GM23338 (cell line): ENCODE data around the gene TAOK1. TPM values are rescaled to one million over a fixed set of nuclear protein-coding genes. Genes with fewer than 3 reads are reported as not detected.

Source experiments
- ATAC-seq: fragments of 200-7000 bp; cut with Tn5 transposase; 3 replicates; pipeline ENCODE4 v1.9.1; 2020
- DNase-seq: peaks from one replicate; pipeline ENCODE4 v3.0.0-alpha.2; 2015; ENCODE audit warnings: low spot score
- H2AFZ ChIP-seq: fragments of 200-600 bp; sonication (generic); 2 replicates; pipeline ENCODE4 v1.8.0; 2016; ENCODE audit warnings: antibody characterized with exemption, mild to moderate bottlenecking, moderate library complexity
- H3F3A ChIP-seq: fragments of 200-600 bp; sonication (generic); replicated peaks from 2 replicates; pipeline ENCODE4 v1.8.0; 2017; ENCODE audit warnings: antibody characterized with exemption, mixed run types, low read depth
- H3K27ac ChIP-seq: fragments of 200-600 bp; sonication (generic); 2 replicates; pipeline ENCODE4 v1.6.1; 2016; ENCODE audit warnings: low read depth
- H3K27me3 ChIP-seq: fragments of 200-600 bp; sonication (generic); 2 replicates; pipeline ENCODE4 v1.8.0; 2016; ENCODE audit warnings: mild to moderate bottlenecking, mixed run types, moderate library complexity; ENCODE audit not compliant: insufficient read depth
- H3K36me3 ChIP-seq: fragments of 200-600 bp; sonication (generic); 2 replicates; pipeline ENCODE4 v1.8.0; 2016; ENCODE audit warnings: mild to moderate bottlenecking; ENCODE audit not compliant: insufficient read depth
- H3K4me1 ChIP-seq: fragments of 200-600 bp; sonication (generic); 2 replicates; pipeline ENCODE4 v1.8.0; 2016; ENCODE audit warnings: mild to moderate bottlenecking, moderate library complexity; ENCODE audit not compliant: insufficient read depth
- H3K4me2 ChIP-seq: fragments of 200-600 bp; sonication (generic); 2 replicates; pipeline ENCODE4 v1.7.1; 2017; ENCODE audit warnings: mixed run types
- H3K4me3 ChIP-seq: fragments of 200-600 bp; sonication (generic); 2 replicates; pipeline ENCODE4 v1.6.1; 2016; ENCODE audit warnings: mixed run types
- H3K79me2 ChIP-seq: fragments of 200-600 bp; sonication (generic); replicated peaks from 2 replicates; pipeline ENCODE4 v1.8.0; 2017; ENCODE audit warnings: mild to moderate bottlenecking; ENCODE audit not compliant: insufficient read depth
- H3K9me2 ChIP-seq: fragments of 200-600 bp; sonication (generic); 2 replicates; pipeline ENCODE4 v1.8.0; 2017; ENCODE audit not compliant: insufficient read depth
- H4K20me1 ChIP-seq: fragments of 200-600 bp; sonication (generic); replicated peaks from 2 replicates; pipeline ENCODE4 v1.8.0; 2017; ENCODE audit warnings: mild to moderate bottlenecking; ENCODE audit not compliant: insufficient read depth
- H3K27ac Mint-ChIP-seq: 2 replicates; pipeline ENCODE4 v1.8.0; 2020; ENCODE audit warnings: inconsistent platforms, mild to moderate bottlenecking, moderate library complexity, mixed read lengths
- H3K27me3 Mint-ChIP-seq: 3 replicates; pipeline ENCODE4 v1.8.0; 2022; ENCODE audit warnings: low read depth, mild to moderate bottlenecking, moderate library complexity, mixed read lengths, inconsistent platforms; ENCODE audit not compliant: insufficient read depth, poor library complexity
- H3K36me3 Mint-ChIP-seq: 3 replicates; pipeline ENCODE4 v1.8.0; 2021; ENCODE audit warnings: low read depth, mild to moderate bottlenecking, inconsistent platforms, moderate library complexity, mixed read lengths
- H3K4me1 Mint-ChIP-seq: 3 replicates; pipeline ENCODE4 v1.8.0; 2020; ENCODE audit warnings: mild to moderate bottlenecking, inconsistent platforms, mixed read lengths
- H3K4me3 Mint-ChIP-seq: 3 replicates; pipeline ENCODE4 v1.8.0; 2021; ENCODE audit warnings: moderate library complexity, mild to moderate bottlenecking, inconsistent platforms, mixed read lengths
- H3K9me3 Mint-ChIP-seq: 3 replicates; pipeline ENCODE4 v1.8.0; 2020; ENCODE audit warnings: moderate library complexity, mild to moderate bottlenecking, inconsistent platforms, mixed read lengths
- CREB1 ChIP-seq: fragments of 250-450 bp; sonication (Bioruptor Pico); IDR thresholded peaks from 2 replicates; pipeline ENCODE4 v1.5.0; 2020; ENCODE audit warnings: low read depth, mild to moderate bottlenecking, moderate library complexity
- EZH2phosphoT487 ChIP-seq: fragments of 200-600 bp; sonication (generic); IDR thresholded peaks from one replicate; pipeline ENCODE4 v1.8.1; 2018; ENCODE audit warnings: antibody characterized with exemption; ENCODE audit not compliant: unreplicated experiment
- JUNB ChIP-seq: IDR thresholded peaks from one replicate; pipeline ENCODE4 v1.6.1; 2016; ENCODE audit warnings: antibody characterized with exemption; ENCODE audit not compliant: unreplicated experiment
- NANOG ChIP-seq: IDR thresholded peaks from 2 replicates; pipeline ENCODE4 v1.6.1; 2016; ENCODE audit warnings: antibody characterized with exemption, borderline replicate concordance
- REST ChIP-seq: IDR thresholded peaks from one replicate; pipeline ENCODE4 v1.6.1; 2018; ENCODE audit warnings: antibody characterized with exemption; ENCODE audit not compliant: unreplicated experiment
- STAT1 ChIP-seq: IDR thresholded peaks from one replicate; pipeline ENCODE4 v1.6.1; 2016; ENCODE audit warnings: antibody characterized with exemption; ENCODE audit not compliant: unreplicated experiment
- ZNF462 ChIP-seq: fragments of 250-450 bp; sonication (Bioruptor Pico); IDR thresholded peaks from 2 replicates; pipeline ENCODE4 v1.5.0; 2020; ENCODE audit warnings: mild to moderate bottlenecking, moderate library complexity
- polyA plus RNA-seq: library from polyadenylated mRNA; unstranded; fragments of >200 nt; fragmentation: Nextera tagmentation; extraction: Ambion mirVana; gene quantifications from 2 replicates; pipeline ENCODE4 v1.2.1, GENCODE V29; 2016
- total RNA-seq: library from RNA; depleted of rRNA; stranded (reverse); fragments of >200 nt; shearing (Covaris generic); gene quantifications from 2 replicates; pipeline ENCODE4 v1.2.3, GENCODE V29; 2014

Gene TAOK1
- total and polyA plus RNA-seq, 2 experiments from 2014 or later = 19.4 to 69.8 TPM

- no peak for TF ChIP-seq ZNF462 (CRISPR knock-in tag)
- no peak for TF ChIP-seq CREB1 (CRISPR knock-in tag)
Observed at GRCh38 chr17:29358416-29358815, 31.7 kb upstream of the TAOK1 start (continued).

- Histone ChIP-seq H2AFZ (no peak overlapping the region), H3K79me2 (no peaks in the 10 kb centered on the region), H3K4me2 (no peak overlapping the region), H3K4me3 (no peak overlapping the region), H3K27ac (no peak overlapping the region), H4K20me1 (no peaks in the 10 kb centered on the region), H3K36me3 (no peaks in the 10 kb centered on the region), H3F3A (no peaks in the 10 kb centered on the region), H3K27me3 (no peaks in the 10 kb centered on the region), H3K9me2 (no peaks in the 10 kb centered on the region), H3K4me1 (no peaks in the 10 kb centered on the region)
- no peaks in the 10 kb centered on the region for H3K36me3 Mint-ChIP-seq
- TF ChIP-seq STAT1 (no peak), NANOG (no peak)
- no peak overlapping the region for H3K27ac Mint-ChIP-seq
- H3K9me3 Mint-ChIP-seq = no peaks in the 10 kb centered on the region
- ATAC-seq (no peak), DNase-seq (no peak)
- H3K4me1 Mint-ChIP-seq = no peaks in the 10 kb centered on the region
- H3K27me3 Mint-ChIP-seq = peaks cover 11% of the 10 kb centered on the region
- H3K4me3 Mint-ChIP-seq = no peak overlapping the region
Observed at GRCh38 chr17:29359777-29360176, 30.4 kb upstream of the TAOK1 start.

GRCh38 chr17:29363716-29364115, 26.4 kb upstream of the TAOK1 start:
- Mint-ChIP-seq H3K27ac (no peak overlapping the region), H3K4me3 (no peak overlapping the region), H3K36me3 (no peaks in the 10 kb centered on the region), H3K4me1 (no peaks in the 10 kb centered on the region; the same call in 2 of the 3 replicates), H3K27me3 (peaks cover 6% of the 10 kb centered on the region), H3K9me3 (no peaks in the 10 kb centered on the region)
- H3K4me1 ChIP-seq = peaks cover 7% of the 10 kb centered on the region; the same call in 1 of the 2 replicates
- H3K4me2 ChIP-seq = no peak overlapping the region
- no peaks in the 10 kb centered on the region for H4K20me1 ChIP-seq
- H3K4me3 ChIP-seq = no peak overlapping the region
- H3K36me3 ChIP-seq = no peaks in the 10 kb centered on the region
- ATAC-seq (no peak), DNase-seq (no peak)
- H3K27ac ChIP-seq = no peak overlapping the region
- H3K79me2 ChIP-seq = no peaks in the 10 kb centered on the region
- no peaks in the 10 kb centered on the region for H3K9me2 ChIP-seq
- no peaks in the 10 kb centered on the region for H3F3A ChIP-seq
- no peak overlapping the region; the same call in 1 of the 2 replicates for H2AFZ ChIP-seq
- H3K27me3 ChIP-seq = no peaks in the 10 kb centered on the region
- no peak for TF ChIP-seq JUNB
- no peak for TF ChIP-seq STAT1
- no peak for TF ChIP-seq EZH2phosphoT487
- TF ChIP-seq REST = no peak
- TF ChIP-seq CREB1 (CRISPR knock-in tag) = no peak
